HG02981 (cell line): ENCODE measurements around the gene TIRAP.
"Not testable (repeated sequence)": the region's sequence is repeated elsewhere in the genome, so short reads cannot be mapped to it uniquely, and the experiment has no call there.

Experiments
- ATAC-seq: cut with Tn5 transposase; IDR thresholded peaks from one replicate; pipeline ENCODE4 v1.9.1; 2021; ENCODE audit warnings: mild to moderate bottlenecking, moderate library complexity; ENCODE audit not compliant: unreplicated experiment

The TIRAP gene, protein sequence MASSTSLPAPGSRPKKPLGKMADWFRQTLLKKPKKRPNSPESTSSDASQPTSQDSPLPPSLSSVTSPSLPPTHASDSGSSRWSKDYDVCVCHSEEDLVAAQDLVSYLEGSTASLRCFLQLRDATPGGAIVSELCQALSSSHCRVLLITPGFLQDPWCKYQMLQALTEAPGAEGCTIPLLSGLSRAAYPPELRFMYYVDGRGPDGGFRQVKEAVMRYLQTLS

DNA sequence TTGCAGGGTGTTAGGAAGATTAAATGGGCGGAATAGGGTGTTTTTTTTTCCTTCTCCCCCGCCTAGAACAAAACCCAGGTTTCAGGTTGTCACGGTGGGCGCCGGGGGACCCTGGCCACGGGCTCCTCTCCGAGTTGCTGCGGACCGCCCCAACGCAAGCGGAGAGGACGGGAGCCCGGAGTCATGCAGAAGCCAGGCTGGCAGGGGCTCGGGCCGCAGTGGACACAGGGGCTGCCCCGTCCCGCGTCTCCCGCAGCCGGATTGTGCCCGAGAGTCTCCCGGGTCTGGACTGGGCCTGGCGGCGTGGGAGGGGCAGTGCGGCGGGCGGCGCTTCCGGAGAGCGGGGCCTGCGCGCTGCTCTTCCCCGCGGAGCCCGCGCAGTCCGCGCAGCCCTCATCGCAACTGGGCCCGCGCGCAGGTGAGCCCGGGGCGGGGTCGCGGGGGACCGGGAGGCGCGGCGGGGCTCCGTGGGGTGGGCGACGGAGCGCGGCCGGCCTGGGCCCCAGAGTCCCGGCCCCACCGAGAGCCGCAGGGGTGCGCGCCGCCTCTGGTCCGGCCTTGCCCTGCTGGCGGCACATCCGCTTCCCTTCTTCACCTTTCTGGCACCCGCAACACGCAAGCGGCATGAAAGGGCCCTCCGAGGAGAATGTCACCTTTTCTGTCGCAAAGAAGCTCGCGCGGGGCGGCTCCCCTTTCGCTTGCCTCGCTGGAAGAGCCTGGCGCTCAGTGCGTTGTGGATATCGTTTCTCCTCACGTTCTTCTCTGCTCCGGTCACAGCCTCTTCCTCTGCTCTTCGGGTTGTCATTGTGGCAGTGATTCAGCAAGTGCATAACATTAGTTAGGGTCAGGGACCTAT, at the start of gene TIRAP:
Gene TIRAP (plus strand): TSS at position 358 of the 856 bp plus-strand sequence. CDS start 7,802 bp downstream, outside the sequence.
- ATAC-seq = peak; percentile 52

DNA sequence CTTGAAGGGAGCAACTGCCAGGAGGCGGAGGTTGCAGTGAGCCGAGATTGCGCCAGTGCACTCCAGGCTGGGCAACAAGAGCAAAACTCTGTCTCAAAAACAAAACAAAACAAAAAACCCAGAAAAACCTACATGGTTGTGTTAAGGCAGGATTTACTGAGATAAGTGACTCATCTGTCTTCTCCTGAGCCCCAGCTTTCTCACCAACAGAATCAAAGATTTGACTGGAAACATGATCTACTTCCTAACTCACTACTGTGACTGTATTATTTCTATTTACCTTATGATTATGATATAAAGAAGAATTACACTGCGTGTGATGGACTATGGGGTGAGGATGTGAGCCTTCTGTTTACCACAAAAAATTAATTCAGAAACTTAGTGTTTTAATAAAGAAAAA, 49.5 kb upstream of the TIRAP start:
- no peak for ATAC-seq

DNA sequence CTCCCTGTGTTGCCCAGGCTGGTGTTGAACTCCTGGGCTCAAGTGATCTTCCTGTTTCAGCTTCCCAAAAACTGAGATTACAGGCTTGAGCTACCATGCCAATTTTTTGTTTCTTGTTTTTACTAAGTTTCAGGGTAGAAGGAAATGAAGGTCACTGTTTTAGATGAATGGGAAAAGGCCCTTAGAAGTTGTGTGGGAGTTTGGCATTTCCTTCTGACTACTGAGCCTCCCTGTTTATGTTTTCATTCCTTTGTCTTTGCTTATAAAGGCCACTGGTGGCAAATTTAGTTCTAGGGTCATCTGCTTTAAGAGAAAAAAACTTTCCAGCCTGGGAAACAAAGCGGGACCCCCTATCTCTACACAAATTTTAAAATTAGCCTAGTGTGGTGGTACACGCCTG, 36.3 kb upstream of the TIRAP start:
- no peak for ATAC-seq

DNA sequence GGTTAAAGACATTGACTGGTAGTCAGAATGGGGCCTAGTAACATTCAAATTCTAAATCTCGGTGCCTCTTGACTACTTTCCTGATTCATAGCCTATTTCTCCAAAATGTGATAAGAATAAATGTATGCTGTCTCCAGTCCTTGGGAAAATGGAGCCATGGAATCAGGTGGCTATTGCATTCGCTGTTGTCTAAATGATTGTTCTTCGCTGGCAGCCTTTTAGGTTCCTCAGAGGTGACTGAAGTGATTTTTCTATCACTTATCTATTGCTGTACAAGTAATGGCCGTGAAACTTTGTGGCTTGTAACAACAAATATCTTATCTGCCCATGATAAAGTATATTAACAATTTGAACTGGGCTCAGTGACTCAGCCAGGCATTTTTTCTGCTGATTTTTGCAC, 29.6 kb upstream of the TIRAP start:
- ATAC-seq = no peak

DNA sequence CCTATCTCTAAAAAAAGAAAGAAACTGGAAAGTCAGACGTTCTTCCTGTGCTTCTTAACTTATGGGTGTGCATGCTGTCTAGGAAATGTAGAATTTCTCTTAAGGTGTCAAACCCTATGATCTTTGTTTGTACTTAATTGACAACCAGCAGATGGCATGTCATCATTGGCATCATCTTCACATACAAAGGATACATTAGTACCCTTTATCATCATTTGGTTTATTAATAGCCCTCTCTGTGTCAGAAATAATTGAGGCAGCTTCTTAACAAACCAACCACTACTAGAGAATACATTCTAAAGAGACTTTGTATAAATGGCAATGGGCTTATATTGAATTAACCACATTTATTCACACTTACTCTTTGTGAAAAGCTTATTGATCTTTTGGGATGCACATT, 28.1 kb upstream of the TIRAP start:
- ATAC-seq = no peak

DNA sequence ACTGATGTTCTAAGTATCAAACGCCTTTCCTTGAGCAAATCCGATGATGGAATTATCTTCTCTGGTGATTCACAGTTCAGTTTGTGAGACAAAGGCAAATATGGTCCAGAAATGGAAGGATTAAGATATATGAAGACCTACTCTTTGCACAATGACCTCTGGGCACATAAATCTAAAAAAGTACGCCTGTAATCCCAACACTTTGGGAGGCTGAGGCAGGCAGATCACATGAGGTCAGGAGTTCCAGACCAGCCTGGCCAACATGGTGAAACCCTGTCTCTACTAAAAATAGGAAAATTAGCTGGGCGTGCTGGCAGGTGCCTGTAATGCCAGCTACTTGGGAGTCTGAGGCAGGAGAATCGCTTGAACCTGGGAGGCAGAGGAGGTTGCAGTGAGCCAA, 27.4 kb upstream of the TIRAP start:
- not testable (repeated sequence) for ATAC-seq

DNA sequence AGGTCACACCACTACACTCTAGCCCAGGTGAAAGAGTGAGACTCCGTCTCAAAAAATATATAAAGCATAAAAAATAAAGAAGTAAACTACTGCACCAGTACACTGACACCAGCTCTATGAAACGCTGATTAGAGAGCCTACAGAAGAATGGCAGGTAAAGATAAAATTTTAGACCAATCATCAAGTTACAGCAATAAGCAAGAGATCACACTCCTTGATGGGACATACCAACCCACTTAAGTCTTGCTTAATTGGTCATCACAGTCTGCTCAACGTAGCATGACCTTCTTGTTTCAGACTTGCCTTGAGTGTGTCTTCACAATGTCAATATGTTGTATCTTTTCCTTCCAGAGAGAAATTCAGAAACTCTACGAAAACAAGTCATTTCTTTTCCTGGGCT, 26.7 kb upstream of the TIRAP start:
- ATAC-seq = no peak

DNA sequence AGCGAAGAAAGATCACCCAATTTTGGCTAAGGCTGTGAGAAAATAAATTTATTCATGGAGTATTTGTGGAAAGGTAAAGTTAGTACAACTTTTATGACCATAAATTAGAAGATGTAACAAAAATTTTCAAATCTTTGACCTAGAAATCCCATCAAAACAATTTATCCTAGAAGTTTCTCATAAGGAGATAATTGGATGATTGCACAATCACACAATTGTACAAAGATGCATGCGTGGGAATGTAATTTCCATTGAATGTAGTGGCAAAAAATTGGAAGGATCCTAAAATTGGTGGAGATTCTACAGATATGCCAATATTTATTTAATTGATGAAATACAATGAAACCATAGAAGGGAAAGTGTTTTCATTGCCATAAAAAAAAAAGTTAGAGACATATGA, 25.7 kb upstream of the TIRAP start:
- ATAC-seq = no peak

DNA sequence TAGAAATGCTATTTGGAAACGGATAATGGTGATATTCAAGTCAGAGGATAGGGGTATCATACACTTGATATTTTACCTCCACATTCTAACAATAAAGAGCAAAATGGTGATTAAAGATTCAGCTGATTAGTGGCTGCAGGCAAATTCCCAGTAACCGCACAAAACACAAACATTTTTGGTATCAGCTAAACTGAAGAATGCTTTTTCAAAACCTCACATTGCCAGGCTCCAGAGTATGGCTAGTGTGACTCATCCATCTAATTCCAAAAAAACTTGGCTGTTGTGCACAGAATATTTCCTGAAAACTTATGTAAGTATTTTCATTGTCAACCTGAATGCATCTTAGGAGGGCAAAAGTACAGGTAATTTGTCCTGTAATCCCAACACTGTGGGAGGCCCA, 25.1 kb upstream of the TIRAP start:
- ATAC-seq = no peak

DNA sequence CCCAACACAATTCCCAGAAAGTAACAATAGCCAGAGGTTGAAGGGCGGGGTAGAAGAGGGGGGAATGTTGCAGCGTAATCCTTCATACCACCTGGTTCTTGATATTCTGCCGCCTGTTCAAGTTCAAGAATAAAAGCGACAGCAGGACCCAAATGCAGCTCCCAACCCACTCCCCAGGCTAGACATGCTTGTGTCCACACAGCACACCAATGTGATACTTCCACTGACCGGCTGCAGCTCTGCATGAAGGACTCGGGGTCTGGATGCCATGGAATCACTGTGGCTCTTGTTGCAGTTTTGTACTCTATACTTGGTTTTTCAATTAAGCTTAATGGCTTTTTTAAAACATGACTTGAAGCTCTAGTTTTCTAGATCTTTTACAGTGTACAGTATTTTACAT, 20.7 kb upstream of the TIRAP start:
- no peak for ATAC-seq

DNA sequence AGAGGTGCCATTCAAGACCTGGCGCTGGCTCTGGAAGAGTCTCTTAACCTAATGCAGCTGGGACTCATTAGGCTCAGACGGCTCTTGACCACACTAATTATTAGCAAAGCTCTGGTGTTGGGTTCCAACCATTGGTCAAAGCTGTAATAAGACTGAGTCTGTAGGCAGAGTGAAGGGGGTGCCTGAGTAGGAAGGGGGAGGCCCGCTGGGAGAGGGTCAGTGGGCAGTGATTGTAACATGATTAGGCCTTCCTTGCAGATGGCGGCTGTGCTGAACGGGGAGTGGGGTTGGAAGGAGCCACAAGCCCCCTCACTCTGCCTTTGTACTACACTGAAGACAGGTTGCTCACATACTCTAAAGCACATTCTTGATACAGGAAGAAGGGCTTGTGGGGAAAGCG, 19.4 kb upstream of the TIRAP start:
- ATAC-seq = no peak

DNA sequence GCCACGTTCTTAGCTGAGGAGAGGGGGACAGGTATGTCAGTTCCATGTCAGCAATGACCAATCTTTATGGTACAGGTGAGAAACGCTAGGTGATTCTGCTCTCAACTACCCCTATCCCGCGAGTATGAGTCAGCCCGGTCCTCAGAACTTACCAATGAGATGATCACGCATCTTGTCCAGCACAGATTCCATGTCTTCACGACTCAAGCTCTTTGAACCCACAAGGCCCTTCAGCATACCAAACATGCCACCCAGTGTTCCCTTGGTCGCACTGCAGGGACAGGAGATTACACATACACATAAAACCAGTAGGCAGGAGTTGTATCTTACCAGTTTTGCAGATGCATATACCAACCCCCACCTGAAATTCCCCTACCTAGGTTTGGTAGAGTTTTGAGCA, 17.1 kb upstream of the TIRAP start:
- ATAC-seq = no peak

DNA sequence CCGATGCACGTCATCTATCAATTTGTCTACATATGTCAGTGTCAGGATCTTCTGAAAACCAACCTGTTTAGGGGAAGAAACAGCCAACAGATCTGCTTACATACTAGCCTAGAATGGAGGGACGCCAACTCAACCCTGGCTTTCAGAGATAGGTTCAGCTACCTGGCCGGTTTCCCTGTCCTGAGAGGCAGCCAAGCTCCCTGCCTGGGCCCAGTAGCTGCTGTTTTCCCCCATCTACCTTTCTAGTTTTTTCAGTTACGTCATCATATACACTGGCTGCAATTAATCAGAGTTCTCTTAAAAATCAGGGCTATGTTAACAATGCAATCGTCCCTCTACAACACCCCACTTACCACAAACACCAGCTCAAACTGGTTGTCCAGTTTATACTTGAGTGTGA, 15.2 kb upstream of the TIRAP start:
- ATAC-seq = no peak

DNA sequence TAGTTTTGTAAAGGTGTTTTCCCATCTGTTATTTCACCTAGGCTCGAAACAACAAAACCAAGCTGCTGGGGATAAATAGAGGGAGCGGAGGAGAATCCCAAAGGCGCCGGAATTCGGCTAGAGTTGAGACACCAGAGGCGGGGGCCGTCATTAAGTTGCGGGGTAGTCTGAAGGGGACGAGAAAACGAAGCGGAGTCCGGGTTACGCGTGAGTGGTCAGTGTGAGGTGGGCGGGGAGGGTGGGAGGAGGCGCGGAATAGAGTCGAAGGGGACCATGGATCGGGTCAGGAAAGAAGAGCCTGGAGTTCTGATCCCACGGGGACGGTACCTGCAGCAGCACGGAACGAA, 14.6 kb upstream of the TIRAP start:
- ATAC-seq = peak; percentile 0

DNA sequence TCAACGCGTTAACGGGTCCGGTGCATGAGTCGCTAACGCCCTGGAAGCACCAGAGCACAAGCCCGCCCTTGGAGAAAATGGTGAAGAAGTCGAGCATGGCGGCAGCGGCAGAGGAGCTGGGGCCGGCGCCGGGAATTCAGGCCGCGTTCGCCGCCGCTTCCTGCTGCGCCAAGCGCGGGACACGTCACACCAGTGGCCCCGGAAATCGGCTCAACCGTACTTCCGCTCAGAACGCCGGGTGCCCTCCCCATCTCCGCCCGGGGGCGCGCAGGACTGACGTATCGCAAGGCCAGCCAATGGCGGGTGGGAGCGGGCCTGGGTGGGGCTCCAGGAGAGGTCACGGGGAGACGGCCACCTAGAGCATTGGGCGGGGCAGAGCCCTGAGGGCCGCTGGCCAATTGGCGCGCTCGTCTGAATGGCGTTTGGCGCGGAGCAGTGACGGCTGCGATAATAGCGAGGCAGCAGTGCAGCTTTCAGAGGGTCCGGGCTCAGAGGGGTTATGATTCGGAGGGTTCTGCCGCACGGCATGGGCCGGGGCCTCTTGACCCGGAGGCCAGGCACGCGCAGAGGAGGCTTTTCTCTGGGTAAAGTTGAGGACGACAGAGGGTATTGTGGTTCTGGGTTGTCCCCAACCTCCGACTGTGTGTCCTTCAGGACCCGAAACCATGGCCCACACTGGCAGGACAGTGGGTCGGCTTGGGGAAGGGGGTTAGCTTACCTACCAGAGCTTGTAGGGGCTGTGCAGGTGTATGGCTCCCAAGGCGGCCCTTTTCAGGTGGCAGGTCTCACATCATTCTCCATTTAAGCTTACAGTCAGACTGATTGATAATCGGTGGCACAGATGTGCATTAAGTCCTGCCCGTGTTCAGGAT, 13.9 kb upstream of the TIRAP start, which contains the start of the genes FOXRED1 and SRPRA:
Gene FOXRED1 (plus strand): TSS at position 447 of the 872 bp plus-strand sequence. CDS start 53 bp downstream, at position 500.
Gene SRPRA (minus strand): TSS at position 188 of the 872 bp plus-strand sequence. CDS start 91 bp downstream, at position 97.
- peak; percentile 98 for ATAC-seq

DNA sequence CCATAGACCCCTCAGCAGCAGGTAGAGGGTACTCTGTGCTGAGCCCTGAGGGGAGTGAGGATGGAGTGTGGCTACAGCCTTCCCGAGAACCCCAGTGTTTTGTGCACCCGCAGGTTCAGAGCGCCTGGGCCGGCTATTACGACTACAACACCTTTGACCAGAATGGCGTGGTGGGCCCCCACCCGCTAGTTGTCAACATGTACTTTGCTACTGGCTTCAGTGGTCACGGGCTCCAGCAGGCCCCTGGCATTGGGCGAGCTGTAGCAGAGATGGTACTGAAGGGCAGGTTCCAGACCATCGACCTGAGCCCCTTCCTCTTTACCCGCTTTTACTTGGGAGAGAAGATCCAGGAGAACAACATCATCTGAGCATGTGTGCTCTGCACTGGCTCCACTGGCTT, 5.6 kb upstream of the TIRAP start:
- no peak for ATAC-seq

DNA sequence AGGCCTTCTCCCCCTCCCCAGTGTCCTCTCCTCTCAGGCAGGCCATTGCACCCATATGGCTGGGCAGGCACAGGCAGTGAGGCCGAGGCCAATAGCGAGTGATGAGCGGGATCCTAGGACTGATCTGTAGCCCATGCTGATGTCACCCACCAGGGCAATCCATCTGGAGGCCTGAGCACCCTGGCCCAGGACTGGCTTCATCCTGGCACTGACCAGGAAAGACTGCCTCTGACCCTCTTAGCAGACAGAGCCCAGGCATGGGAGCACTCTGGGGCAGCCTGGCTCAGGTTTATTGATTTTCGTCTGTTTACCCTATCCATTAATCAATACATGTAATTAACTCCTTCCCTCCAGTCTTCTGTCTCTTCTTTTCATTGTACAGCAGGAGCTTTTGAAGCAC, 5.1 kb upstream of the TIRAP start:
- ATAC-seq = no peak

DNA sequence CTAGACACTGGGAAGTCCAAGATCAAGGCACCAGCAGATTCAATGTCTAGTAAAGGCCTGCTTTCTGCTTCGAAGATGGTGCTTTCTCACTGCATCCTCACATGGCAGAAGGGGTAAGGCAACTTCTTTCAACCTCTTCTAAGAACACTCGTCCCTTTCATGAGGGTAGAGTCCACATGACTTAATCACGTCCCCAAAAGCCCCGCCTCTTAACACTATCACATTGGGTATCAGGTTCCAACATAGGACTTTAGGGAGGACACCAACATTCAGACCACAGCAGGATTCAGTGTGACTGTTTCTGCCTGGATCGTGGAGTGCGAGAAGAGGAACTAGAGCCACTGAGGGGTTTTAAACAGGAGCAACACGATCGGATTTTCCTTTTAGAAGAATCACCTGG, 3.7 kb upstream of the TIRAP start:
- no peak for ATAC-seq

DNA sequence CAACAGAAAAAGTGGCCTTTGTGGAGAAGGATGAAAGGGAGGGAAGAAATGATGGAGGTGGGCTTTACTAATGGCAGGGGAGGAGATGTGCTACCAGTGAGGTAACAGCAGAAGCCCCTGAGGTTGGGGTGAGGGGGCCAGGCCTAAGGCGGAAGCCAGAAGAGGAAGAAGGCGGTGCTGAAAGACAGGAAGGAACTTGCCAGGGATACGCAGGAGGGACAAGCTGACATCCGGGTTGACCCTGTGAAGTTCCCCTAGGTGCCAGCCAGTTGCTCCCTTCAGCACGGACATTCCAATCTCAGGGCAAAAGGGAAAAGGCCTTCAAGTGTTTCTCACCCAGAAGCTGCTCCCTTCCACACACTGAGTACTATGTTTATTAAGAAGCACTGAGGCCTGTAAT, 2.3 kb upstream of the TIRAP start:
- ATAC-seq = no peak

DNA sequence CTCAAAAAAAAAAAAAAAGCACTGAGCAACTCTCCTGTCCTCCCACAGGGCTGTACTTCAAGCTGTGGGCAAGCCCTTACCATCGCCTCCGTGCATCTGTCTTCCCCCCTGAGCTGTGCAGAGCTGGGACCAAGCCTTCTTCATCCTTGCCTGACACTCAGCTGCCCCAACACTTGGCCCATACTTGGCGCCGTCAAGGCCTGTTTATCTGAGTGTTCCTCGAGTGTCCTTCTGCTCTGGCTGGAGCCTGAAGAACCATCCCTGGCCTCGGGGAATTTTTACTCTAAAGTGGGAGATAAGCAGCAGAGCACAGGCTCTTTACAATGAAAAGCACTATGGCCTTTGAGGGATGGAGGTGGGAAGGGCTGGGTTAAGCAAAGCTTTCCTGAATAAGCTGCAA, 1.6 kb upstream of the TIRAP start:
- ATAC-seq = no peak

DNA sequence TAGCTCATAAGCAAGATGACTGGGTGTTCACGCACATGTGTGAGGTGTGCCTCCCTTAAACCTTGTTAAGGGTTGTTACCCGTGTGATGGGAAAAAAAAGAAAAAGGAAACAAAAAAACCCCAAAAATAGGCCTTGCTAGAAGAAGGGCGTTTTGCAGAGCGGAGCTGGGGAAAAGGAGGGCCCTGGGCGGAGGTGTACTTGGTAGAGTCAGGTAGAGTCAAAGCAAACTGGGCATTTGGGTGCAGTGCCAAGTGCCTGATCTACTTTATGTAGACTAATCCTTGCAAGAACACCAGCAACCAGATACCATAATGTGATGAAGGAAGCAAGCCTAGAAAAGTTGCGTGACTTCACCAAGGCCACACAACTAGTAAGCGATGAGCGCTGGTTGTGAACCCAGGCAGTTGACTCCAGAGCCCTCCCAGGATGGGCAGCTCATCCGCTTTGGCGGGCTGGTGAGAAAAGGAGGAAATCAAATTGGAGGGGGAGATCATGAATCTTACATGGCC, 1.2 kb upstream of the TIRAP start:
- no peak for ATAC-seq
